Adrenal gland (tissue), 12 donors: Measurements from ENCODE around the gene LRP2BP. TPM values are rescaled to one million over a fixed set of nuclear protein-coding genes. Genes with fewer than 3 reads are reported as not detected.
"Not testable (repeated sequence)": the region's sequence is repeated elsewhere in the genome, so short reads cannot be mapped to it uniquely, and the experiment has no call there.

Source experiments
- DNase-seq, 7 donors: peaks; one replicate each; pipeline ENCODE4 v3.0.0-alpha.2; 2019 to 2020
- H3K27ac ChIP-seq, 5 donors: fragments of 200-600 bp; sonication (generic) in 4 of 5; 1 replicate in 3 of 5; 2 replicates in 2 of 5; pipeline versions ENCODE4 v1.5.1 to v1.8.0; 2016 to 2020; ENCODE audit warnings: mild to moderate bottlenecking in 1 of 5
- H3K27me3 ChIP-seq: fragments of 200-600 bp; 2 replicates; pipeline ENCODE4 v1.8.0; 2021
- H3K36me3 ChIP-seq, 2 donors: fragments of 200-600 bp; replicated peaks in 1 of 2; 1 replicate in 1 of 2; 2 replicates in 1 of 2; pipeline versions ENCODE4 v1.5.1 to v1.8.0; 2018 to 2022
- H3K4me1 ChIP-seq, 2 donors: fragments of 200-600 bp; replicated peaks in 1 of 2; 1 replicate in 1 of 2; 2 replicates in 1 of 2; pipeline versions ENCODE4 v1.5.1 to v1.8.0; 2018 to 2021
- H3K4me3 ChIP-seq, 4 donors: fragments of 200-600 bp; sonication (generic) in 3 of 4; one replicate each; pipeline ENCODE4 v1.5.1; 2016 to 2018
- H3K9me3 ChIP-seq, 3 donors: fragments of 200-600 bp; sonication (generic) in 1 of 3; replicated peaks in 1 of 3; 1 replicate in 2 of 3; 2 replicates in 1 of 3; pipeline versions ENCODE4 v1.5.1 to v1.8.0; 2016 to 2021
- POLR2A ChIP-seq, 2 donors: fragments of 450-650 bp; IDR thresholded peaks; one replicate each; pipeline ENCODE4 v1.6.1; 2017; ENCODE audit warnings: antibody characterized with exemption in 2 of 2, mild to moderate bottlenecking in 2 of 2, moderate library complexity in 1 of 2
- WGBS, 4 donors: extraction: QIAGEN DNeasy Blood & Tissue Kit in 2 of 4; methylation state at CpG; one replicate each; pipeline versions ENCODE4 v1.1.5 to v1.1.7; 2013 to 2017; 5-methylcytosine and 5-hydroxymethylcytosine counted together
- intact Hi-C, 2 donors: fragments of 100-400 bp; cut with DNase I; formaldehyde crosslinking; loops; one replicate each; pipeline versions ENCODE4 v1.14.1 to v1.15.0; 2022 to 2023
- polyA plus RNA-seq, 3 donors: library from polyadenylated mRNA; stranded (reverse); fragments of 200-250 nt in 2 of 3; fragments of 350-450 nt in 1 of 3; fragmentation: Illumina TruSeq in 1 of 3; extraction: RNeasy Lipid Tissue Mini Kit (QIAGEN cat#74804) in 1 of 3; gene quantifications; one replicate each; pipeline ENCODE4 v1.2.3, GENCODE V29; 2013 to 2014
- total RNA-seq, 9 donors: library from RNA; depleted of rRNA in 4 of 9; stranded (reverse); fragments of >200 nt in 4 of 9; fragments of 120-200 nt in 1 of 9; fragmentation: NEBNext Ultra II Directional in 1 of 9; extraction: Animal tissue kit (Norgen Biotek cat#: 25700) in 1 of 9; gene quantifications; one replicate each; pipeline versions ENCODE4 v1.1.0 to v1.2.4, GENCODE V29; 2013 to 2023
- TF ChIP-seq, protein P1 (sequence below), 6 experiments: fragments of 450-650 bp in 4 of 6; fragments of 200-600 bp in 2 of 6; sonication (generic) in 1 of 6; IDR thresholded peaks; 1 replicate in 5 of 6; 2 replicates in 1 of 6; pipeline versions ENCODE4 v1.5.1 to v1.8.0; 2016 to 2021; ENCODE audit warnings: antibody characterized with exemption in 6 of 6, mild to moderate bottlenecking in 2 of 6, moderate library complexity in 1 of 6
- donor health status: healthy with polysubstance abuse.
- donor health status: Bipolar disorder and iron deficiency.
- donor health status: DM: yes; HTN: yes; CAD: no.
- donor health status: DM: no; HTN: no; CAD: no.
- donor health status: DM: no; HTN: no; CAD: no.
- donor health status: DM: yes; HTN: yes; CAD: no.

LRP2BP gene
- total and polyA plus RNA-seq, 12 donors = 0.14 to 1.8 (median 0.89) TPM; not detected in 1

DNA sequence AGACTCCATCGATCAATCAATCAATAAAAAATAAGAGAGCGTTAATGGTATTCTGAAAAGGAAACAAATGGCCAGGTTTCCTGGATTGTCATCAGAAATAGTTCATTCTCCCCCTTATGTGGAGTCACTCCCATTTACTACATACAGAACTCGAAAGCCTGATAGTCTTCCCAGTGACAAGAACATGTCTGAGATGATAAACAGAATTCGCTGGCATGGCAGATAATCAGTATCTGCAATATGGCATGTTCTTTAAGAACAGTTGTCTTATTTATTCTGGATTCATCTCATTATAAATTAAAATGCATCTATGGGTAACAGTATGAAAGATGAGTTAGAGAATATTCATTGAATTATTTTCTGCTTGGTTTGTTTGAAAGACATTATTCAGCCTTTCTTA is 61.4 kb downstream of the LRP2BP start:
- intact Hi-C loops = no loop called here
- 94 to 96% (median 94%) methylated on average over 4 of the region's 4 CpGs for WGBS, 4 donors
- TF ChIP-seq, protein P1, sequence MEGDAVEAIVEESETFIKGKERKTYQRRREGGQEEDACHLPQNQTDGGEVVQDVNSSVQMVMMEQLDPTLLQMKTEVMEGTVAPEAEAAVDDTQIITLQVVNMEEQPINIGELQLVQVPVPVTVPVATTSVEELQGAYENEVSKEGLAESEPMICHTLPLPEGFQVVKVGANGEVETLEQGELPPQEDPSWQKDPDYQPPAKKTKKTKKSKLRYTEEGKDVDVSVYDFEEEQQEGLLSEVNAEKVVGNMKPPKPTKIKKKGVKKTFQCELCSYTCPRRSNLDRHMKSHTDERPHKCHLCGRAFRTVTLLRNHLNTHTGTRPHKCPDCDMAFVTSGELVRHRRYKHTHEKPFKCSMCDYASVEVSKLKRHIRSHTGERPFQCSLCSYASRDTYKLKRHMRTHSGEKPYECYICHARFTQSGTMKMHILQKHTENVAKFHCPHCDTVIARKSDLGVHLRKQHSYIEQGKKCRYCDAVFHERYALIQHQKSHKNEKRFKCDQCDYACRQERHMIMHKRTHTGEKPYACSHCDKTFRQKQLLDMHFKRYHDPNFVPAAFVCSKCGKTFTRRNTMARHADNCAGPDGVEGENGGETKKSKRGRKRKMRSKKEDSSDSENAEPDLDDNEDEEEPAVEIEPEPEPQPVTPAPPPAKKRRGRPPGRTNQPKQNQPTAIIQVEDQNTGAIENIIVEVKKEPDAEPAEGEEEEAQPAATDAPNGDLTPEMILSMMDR (IDR thresholded peaks at IDR 0.05) = no peak
- no peak for TF ChIP-seq POLR2A (IDR thresholded peaks at IDR 0.05)

DNA sequence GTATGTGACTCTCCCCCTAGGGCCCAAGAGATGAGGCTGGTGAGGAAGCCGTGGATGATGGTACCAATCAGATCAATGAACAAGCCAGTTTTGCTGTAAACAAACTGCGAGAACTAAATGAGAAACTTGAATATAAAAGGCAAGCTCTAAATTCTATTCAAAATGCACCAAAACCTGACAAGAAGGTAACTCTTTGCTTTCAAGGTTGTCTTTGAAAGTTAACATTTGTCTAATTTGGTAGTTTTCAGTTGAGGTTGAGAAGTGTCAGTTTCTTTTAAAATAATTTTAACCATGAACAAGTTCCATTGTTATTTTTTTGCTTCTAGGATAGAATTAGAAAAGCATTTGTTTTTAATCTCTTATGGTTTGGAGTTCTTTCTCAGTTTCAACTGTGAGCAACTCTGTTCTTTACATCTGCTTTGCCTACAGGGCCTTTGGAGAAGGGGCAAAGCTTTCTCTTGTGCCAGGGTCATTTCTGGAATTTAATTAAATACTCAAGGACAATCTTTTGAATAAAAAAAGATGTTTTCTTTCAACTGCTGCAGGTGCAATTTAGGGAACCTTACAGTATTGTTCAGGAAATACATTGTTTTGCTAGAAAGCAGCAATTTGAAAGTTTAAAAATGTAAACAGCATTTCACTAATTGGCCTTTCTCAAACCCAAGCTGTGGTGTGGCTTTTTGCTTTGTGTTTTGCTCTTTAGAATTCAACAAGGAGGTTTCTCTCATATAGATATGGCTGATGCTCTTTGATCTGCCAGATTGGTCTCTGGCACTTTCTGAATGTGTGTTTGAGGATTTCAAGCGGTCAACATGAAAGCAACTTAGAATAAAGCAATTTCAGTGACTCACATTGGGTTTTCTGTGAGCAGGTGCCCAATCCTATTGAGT is 62.9 kb downstream of the LRP2BP start:
- no peak for DNase-seq
- Histone ChIP-seq H3K36me3 (no peaks in the 10 kb centered on the region), H3K27me3 (no peaks in the 10 kb centered on the region), H3K9me3 (no peaks in the 10 kb centered on the region), H3K4me1 (no peaks in the 10 kb centered on the region), H3K27ac (no peak overlapping the region), H3K4me3 (no peak overlapping the region)
- WGBS, 4 donors = 89 to 93% (median 91%) methylated on average over 3 of the region's 3 CpGs
- TF ChIP-seq, protein P1 (IDR thresholded peaks at IDR 0.05) = no peak
- no peak for TF ChIP-seq POLR2A (IDR thresholded peaks at IDR 0.05)
- intact Hi-C loops = no loop called here

More for the DNA sequence above, 61.4 kb downstream of the LRP2BP start:
- Histone ChIP-seq H3K4me1 (no peaks in the 10 kb centered on the region), H3K9me3 (no peaks in the 10 kb centered on the region), H3K4me3 (no peak overlapping the region), H3K27ac (no peak overlapping the region), H3K27me3 (no peaks in the 10 kb centered on the region), H3K36me3 (no peaks in the 10 kb centered on the region)
- no peak for DNase-seq

DNA sequence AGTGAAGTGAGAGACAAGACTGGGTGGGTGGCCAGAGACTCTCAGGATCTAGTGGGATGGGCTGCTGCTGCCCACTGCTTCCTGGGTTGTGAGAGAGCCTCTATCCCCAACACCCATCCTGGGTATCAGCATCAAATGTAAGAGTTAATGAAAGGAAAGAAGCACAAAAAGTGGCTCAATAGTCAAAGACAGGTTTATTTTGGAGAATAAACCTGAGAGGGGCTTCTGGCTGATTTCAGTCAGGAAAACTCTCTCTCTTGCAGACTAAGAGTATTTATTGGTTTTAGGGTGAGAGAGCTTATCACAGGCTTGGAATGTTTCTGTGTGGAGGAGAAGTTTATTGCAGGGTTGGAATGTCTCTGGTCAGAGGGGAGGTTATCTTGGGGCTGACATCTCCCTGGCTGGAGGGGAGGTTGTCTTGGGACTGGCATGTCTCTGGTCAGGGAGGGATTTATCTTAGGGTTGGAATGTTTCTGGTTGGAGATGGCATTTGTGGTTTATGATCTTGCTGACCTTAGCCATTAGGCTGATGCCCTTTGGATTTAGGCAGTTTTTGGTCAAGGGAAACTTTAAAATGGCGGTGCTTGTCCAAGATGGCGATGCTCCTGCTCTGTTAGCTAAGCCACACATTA is 65.7 kb downstream of the LRP2BP start:
- H3K9me3 ChIP-seq, H3K36me3 ChIP-seq, H3K27me3 ChIP-seq, DNase-seq, H3K27ac ChIP-seq, intact Hi-C loops, H3K4me3 ChIP-seq, H3K4me1 ChIP-seq: not testable (repeated sequence)
- whole genome bisulfite sequencing, 4 donors = 95 to 99% (median 96%) methylated on average over 2 of the region's 2 CpGs

DNA sequence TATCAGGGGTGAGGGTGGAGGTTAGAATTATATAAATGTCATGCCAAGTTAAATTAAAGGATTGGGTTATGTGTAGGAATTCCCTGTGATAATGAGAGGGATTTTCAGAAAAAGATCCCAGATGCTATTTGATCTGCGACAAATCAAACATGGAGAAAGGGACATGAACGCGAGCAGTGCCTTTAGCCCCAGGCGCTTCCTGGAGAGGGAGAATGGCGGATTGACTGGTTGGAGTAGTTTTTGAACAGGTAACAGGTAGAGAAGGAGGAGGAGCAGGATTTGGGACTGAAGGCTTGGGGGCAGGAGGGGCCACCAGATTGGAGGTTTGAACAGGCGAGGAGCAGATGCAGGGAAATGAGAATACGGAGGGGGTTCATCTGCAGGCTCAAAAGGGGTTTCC is 67.1 kb downstream of the LRP2BP start:
- H3K9me3 ChIP-seq = no peaks in the 10 kb centered on the region
- H3K27me3 ChIP-seq = no peaks in the 10 kb centered on the region
- no peak overlapping the region for H3K27ac ChIP-seq
- no peak for TF ChIP-seq POLR2A (IDR thresholded peaks at IDR 0.05)
- TF ChIP-seq, protein P1 (IDR thresholded peaks at IDR 0.05) = no peak
- H3K4me3 ChIP-seq = no peak overlapping the region
- intact Hi-C loops = no loop called here
- no peak for DNase-seq
- 83 to 99% (median 93%) methylated on average over 7 of the region's 7 CpGs for WGBS, 4 donors
- no peaks in the 10 kb centered on the region for H3K4me1 ChIP-seq
- no peaks in the 10 kb centered on the region for H3K36me3 ChIP-seq

DNA sequence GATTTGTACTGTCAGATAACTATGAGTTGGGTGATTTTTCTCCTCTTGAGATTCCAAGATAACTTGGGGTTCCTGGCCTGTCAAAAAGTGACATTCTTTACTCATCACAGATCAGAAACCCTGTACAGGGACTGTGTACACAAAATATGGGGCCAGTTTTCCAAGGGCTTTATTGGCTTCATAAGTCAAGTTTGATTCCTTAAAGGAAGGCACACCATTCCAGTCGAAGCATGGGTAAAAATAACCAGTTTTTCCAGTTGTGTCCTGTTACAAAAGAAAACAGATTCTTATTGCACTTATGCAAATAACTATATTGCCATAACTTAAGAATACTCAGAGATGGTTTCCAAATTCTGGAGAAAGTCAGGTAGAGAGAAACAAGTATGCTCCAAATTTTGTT is 70.0 kb downstream of the LRP2BP start:
- H3K36me3 ChIP-seq, DNase-seq, H3K27me3 ChIP-seq, H3K4me3 ChIP-seq, intact Hi-C loops, H3K27ac ChIP-seq, H3K9me3 ChIP-seq, H3K4me1 ChIP-seq: not testable (repeated sequence)
- WGBS, 4 donors = 53 to 77% (median 70%) methylated on average over 1 of the region's 1 CpG

DNA sequence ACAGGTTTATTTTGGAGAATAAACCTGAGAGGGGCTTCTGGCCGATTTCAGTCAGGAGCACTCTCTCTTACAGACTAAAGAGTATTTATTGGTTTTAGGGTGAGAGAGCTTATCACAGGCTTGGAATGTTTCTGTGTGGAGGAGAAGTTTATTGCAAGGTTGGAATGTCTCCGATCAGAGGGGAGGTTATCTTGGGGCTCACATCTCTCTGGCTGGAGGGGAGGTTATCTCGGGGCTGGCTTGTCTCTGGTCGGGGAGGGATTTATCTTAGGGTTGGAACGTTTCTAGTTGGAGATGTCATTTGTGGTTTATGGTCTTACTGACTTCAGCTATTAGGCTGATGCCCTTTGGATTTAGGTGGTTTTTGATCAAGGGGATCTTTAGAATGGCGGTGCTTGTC is 71.4 kb downstream of the LRP2BP start:
- H3K9me3 ChIP-seq, H3K27ac ChIP-seq, H3K4me1 ChIP-seq, H3K27me3 ChIP-seq, H3K4me3 ChIP-seq, DNase-seq, intact Hi-C loops, H3K36me3 ChIP-seq: not testable (repeated sequence)
- 86 to 88% (median 87%) methylated on average over 6 of the region's 6 CpGs for WGBS, 4 donors
